ENCODE measurements around the gene TTC28.

The TTC28 gene

GRCh38 chr22:28417431-28417830 is 262.2 kb downstream of the TTC28 start:
- in situ Hi-C loops (cut with HindIII; ENCODE audit: low sequenced_read_pairs), result no loop called here

GRCh38 chr22:28414913-28415312 is 264.7 kb downstream of the TTC28 start:
- in situ Hi-C loops (cut with HindIII; ENCODE audit: low sequenced_read_pairs), result no loop called here

GRCh38 chr22:28413612-28414399 is 265.8 kb downstream of the TTC28 start:
- in situ Hi-C loops (cut with HindIII; ENCODE audit: low sequenced_read_pairs), result no loop called here

DNA sequence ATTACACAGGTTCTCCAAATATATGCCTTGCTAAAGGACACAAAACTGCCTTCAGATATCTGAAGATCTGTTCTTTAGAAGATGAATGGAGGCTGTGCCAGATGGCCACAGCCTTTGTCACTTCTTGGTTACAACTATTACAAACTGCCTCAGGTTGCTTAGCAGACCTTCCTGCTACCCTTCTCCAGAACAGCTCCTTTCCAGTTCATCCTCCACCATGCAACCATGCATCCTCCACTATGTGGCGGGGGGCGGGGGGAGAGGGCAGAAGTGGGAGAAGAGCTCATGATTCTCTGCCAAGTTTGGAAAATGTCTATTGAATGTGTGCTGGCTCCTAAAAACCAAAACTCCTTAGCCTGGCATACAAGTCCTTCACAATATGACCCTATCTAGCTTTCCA is 267.5 kb downstream of the TTC28 start:
- in situ Hi-C loops (cut with HindIII; ENCODE audit: low sequenced_read_pairs), result no loop called here

DNA sequence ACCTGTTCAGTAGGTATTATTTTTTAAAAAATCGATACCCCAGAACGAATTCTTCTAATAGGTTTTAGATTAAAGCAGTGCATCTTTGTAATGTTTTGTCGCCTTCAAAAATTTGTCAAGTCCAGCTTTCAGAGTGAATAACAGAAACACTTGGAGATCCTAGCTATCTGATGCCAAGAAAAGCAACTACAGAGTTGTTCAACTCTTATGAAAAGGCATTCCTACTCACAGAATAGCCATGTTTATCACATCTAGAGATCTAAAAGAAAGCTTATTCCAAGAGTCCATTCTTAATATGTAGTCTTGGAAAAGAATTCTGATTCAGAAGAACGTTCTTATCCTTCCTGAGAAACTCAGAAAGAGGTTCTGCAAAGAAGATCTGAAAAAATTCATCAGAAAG is 268.5 kb downstream of the TTC28 start:
- in situ Hi-C loops (cut with HindIII; ENCODE audit: low sequenced_read_pairs), result no loop called here

DNA sequence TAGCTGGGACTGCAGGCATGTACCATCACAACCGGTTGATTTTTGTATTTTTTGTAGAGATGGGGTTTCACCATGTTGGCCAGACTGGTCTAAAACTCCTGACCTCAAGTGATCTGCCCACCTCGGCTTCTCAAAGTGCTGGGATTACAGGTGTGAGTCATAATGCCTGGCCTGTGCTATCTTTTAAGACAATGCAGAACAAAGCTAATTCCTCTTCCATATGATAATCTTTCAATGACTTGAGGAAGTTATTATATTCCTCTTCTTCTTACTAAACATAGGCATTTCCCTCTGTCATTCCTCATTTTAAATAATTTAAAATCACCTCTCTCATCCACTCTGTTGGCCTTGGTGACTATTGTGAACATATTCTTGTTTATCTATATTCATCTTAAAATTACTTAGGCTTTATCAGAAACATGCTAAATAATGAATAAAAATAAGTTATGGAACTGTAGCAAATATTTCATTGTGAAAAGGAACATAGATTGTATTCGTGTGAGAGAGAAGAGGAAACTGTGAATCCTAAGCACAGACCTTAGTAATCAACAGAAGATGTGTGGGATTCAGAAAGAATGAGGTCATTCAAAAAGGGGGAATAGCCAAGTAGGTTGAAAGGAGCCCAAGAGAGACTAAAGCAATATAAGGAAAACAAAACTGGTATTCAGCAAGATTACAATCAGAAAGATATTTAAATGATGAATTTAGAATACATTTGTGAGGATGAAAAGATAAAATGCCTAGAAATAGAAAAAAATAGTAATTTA is 269.4 kb downstream of the TTC28 start:
- in situ Hi-C loops (cut with HindIII; ENCODE audit: low sequenced_read_pairs), result no loop called here

DNA sequence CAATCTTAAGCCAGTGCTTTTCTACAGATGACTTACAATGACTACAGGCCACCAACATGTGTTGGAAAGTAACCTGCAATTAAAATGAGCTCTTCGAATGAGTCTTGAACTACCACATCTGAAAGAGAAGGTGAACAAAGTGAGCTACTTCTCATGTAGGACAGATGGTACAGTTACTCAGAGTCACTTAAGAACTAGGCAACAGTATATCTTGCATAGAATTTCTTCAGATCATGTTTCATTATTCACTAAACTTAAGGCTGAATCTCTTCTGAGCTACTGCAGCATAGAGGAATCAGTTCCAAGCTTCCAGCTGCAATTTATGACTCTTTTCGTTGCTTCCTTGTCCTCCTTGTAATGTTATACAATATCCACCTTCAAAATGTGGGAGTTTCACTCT is 270.9 kb downstream of the TTC28 start:
- in situ Hi-C loops (cut with HindIII; ENCODE audit: low sequenced_read_pairs), result no loop called here

DNA sequence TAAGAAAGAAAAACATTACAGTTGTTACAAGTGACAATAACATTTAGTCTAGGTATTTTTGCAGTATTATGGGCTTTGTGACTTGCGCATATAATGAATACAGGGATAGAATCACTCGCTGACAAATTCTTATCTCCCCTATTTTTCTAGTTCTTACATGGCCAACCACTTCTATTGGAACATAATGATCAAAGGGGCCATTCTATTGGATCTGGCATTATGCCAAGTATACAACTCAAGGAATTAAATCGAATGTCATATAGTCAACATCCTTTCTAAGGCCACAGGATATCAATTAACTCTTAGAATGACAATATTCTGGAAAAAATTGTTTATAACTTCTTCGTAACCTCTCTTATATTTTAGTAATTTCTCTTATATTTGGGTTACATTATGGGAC is 272.0 kb downstream of the TTC28 start:
- in situ Hi-C loops (cut with HindIII; ENCODE audit: low sequenced_read_pairs), result no loop called here

DNA sequence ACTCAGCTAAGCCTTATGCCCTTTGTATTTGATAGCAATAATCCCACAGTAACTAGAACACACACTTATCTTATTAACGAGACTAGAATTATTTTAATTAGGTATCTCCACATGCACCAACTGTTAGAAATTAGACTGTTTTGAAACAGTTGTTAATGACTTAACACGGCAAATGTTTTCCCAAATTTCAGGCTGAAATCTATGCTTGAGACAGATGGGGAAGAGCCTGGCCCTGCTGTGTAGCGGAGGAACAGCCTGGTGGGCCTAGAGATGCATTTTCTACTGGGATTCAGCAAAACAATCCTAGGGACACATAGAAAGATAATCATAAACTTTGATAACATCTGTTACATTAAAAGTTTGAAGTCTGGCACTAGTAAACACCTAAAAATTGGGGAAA is 273.4 kb downstream of the TTC28 start:
- in situ Hi-C loops (cut with HindIII; ENCODE audit: low sequenced_read_pairs), result no loop called here

- in situ Hi-C loops (cut with HindIII; ENCODE audit: low sequenced_read_pairs), result no loop called here
These were observed 274.1 kb downstream of the TTC28 start for GRCh38 chr22:28405588-28405987.

DNA sequence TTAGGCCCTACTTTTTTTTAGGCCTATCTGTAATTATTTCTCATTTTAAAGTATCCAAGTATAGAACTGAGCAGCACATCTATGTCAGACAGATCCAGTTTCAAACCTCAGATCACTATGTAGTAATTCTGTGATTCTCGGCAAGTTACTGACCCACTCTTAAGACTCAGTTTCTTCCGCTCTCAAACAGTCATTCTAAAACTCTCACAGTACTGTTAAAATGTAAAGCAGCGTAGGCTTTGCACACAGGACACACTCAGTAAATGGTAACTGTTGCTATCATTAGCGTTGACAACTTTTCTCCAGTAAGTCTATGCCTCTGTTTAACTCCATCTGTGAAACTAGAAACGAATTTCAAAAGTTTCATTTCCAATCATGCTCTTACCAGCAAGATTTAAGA is 277.1 kb downstream of the TTC28 start:
- in situ Hi-C loops (cut with HindIII; ENCODE audit: low sequenced_read_pairs), result no loop called here

- in situ Hi-C loops (cut with HindIII; ENCODE audit: low sequenced_read_pairs), result no loop called here
These were observed 277.6 kb downstream of the TTC28 start for GRCh38 chr22:28402060-28402459.

GRCh38 chr22:28398981-28399380 is 280.7 kb downstream of the TTC28 start:
- in situ Hi-C loops (cut with HindIII; ENCODE audit: low sequenced_read_pairs), result no loop called here

- in situ Hi-C loops (cut with HindIII; ENCODE audit: low sequenced_read_pairs), result no loop called here
These were observed 281.3 kb downstream of the TTC28 start for GRCh38 chr22:28398355-28398754.

DNA sequence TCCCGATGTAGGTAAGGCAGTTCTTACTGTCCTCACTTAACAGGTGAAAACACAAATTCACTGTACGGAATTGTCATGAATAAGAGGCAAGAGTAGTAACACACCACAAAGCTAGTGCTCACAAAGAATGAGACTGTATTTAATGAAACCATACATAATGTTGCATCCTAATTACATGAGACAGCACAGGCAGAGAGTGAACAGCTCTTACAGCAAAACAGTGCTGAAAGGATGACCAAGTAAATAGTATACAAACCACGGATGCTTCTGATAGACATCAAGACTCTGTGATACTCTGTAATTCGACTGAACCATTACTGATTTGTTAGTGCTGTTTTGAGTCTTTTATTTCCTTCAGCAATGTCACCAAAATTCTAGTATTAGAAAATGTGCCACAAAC is 282.3 kb downstream of the TTC28 start:
- in situ Hi-C loops (cut with HindIII; ENCODE audit: low sequenced_read_pairs), result no loop called here

GRCh38 chr22:28395920-28396753 is 283.5 kb downstream of the TTC28 start:
- in situ Hi-C loops (cut with HindIII; ENCODE audit: low sequenced_read_pairs), result no loop called here

- in situ Hi-C loops (cut with HindIII; ENCODE audit: low sequenced_read_pairs), result no loop called here
These were observed 284.1 kb downstream of the TTC28 start for GRCh38 chr22:28395520-28395919.

- in situ Hi-C loops (cut with HindIII; ENCODE audit: low sequenced_read_pairs), result no loop called here
These were observed 285.0 kb downstream of the TTC28 start for GRCh38 chr22:28394513-28395110.

- in situ Hi-C loops (cut with HindIII; ENCODE audit: low sequenced_read_pairs), result no loop called here
These were observed 298.0 kb downstream of the TTC28 start for GRCh38 chr22:28381429-28382167.

DNA sequence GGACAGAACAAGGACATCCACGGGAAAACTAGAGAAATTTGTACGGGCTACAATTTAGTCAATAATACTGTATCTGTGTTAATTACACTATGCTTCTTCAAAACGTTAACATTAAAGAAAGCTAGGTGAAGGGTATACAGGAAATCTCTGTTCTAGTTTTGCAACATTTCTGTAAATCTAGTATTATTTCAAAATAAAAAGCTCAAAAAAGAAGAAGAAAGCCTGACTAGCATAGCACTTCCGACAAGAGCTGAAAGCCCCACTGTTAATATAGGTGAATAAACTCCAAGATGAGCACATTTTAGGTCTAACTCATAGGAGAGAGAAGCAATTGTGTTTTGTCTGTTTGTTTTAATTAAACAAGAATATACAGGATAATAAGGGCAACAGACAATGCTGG is 299.7 kb downstream of the TTC28 start:
- in situ Hi-C loops (cut with HindIII; ENCODE audit: low sequenced_read_pairs), result no loop called here
